IPS-NIHi11 (cell line): ENCODE measurements around the gene PEX10.
"Not testable (repeated sequence)": the region's sequence is repeated elsewhere in the genome, so short reads cannot be mapped to it uniquely, and the experiment has no call there.

Experiments used
- DNase-seq: peaks from one replicate; pipeline ENCODE4 v3.0.0; 2012; ENCODE audit warnings: mixed read lengths, low spot score

The PEX10 gene

GRCh38 chr1:2443277-2444137 is 31.1 kb upstream of the PEX10 start:
- peak; percentile 78 for DNase-seq

GRCh38 chr1:2442661-2443060 is 30.3 kb upstream of the PEX10 start:
- no peak for DNase-seq

- DNase-seq: no peak
Observed at GRCh38 chr1:2441746-2442145, 29.4 kb upstream of the PEX10 start.

GRCh38 chr1:2440346-2440745 is 28.0 kb upstream of the PEX10 start:
- DNase-seq: not testable (repeated sequence)

- DNase-seq: no peak
Observed at GRCh38 chr1:2439369-2439768, 27.0 kb upstream of the PEX10 start.

GRCh38 chr1:2438641-2439040 is 26.3 kb upstream of the PEX10 start:
- no peak for DNase-seq

- no peak for DNase-seq
Observed at GRCh38 chr1:2438038-2438437, 25.7 kb upstream of the PEX10 start.

- no peak for DNase-seq
Observed at GRCh38 chr1:2437617-2438016, 25.3 kb upstream of the PEX10 start.

GRCh38 chr1:2436876-2437275 is 24.5 kb upstream of the PEX10 start:
- DNase-seq: no peak

- DNase-seq: no peak
Observed at GRCh38 chr1:2435746-2436355, 23.5 kb upstream of the PEX10 start.

- no peak for DNase-seq
Observed at GRCh38 chr1:2435091-2435490, 22.7 kb upstream of the PEX10 start.

- DNase-seq: no peak
Observed at GRCh38 chr1:2433936-2434655, 21.7 kb upstream of the PEX10 start.

- DNase-seq: no peak
Observed at GRCh38 chr1:2433196-2433595, 20.8 kb upstream of the PEX10 start.

GRCh38 chr1:2432441-2432844 is 20.1 kb upstream of the PEX10 start:
- DNase-seq: no peak

GRCh38 chr1:2431518-2431917 is 19.2 kb upstream of the PEX10 start:
- no peak for DNase-seq

GRCh38 chr1:2431103-2431502 is 18.7 kb upstream of the PEX10 start:
- DNase-seq: no peak

GRCh38 chr1:2430592-2430973 is 18.2 kb upstream of the PEX10 start:
- no peak for DNase-seq

GRCh38 chr1:2429780-2430591 is 17.6 kb upstream of the PEX10 start:
- peak; percentile 71 for DNase-seq

- no peak for DNase-seq
Observed at GRCh38 chr1:2428490-2428889, 16.1 kb upstream of the PEX10 start.

GRCh38 chr1:2427976-2428375 is 15.6 kb upstream of the PEX10 start:
- no peak for DNase-seq

GRCh38 chr1:2427051-2427450 is 14.7 kb upstream of the PEX10 start:
- no peak for DNase-seq

GRCh38 chr1:2426540-2426939 is 14.2 kb upstream of the PEX10 start:
- no peak for DNase-seq
